ENCODE data around the gene CTNNB1.

GRCh38 chr3:41243183-41243582, 43.9 kb downstream of the CTNNB1 start:
- no peak for TF ChIP-seq CTCF (IDR thresholded peaks at IDR 0.05)
- no peak for TF ChIP-seq POLR2A (IDR thresholded peaks at IDR 0.05; ENCODE audit: low read depth)
- TF ChIP-seq POLR2AphosphoS5 (IDR thresholded peaks at IDR 0.05) = no peak
- TF ChIP-seq EP300 (IDR thresholded peaks at IDR 0.05) = no peak

All from esophagus muscularis mucosa (tissue), 4 donors.